ENCODE data around the gene MTG2. TPM values are rescaled to one million over a fixed set of nuclear protein-coding genes. Genes with fewer than 3 reads are reported as not detected.
A peak's percentile ranks its signal among the peaks of the same experiment; 100 is the strongest.
"Not testable (repeated sequence)": the region's sequence is repeated elsewhere in the genome, so short reads cannot be mapped to it uniquely, and the experiment has no call there.

The MTG2 gene
- total and polyA plus RNA-seq, 2 donors: 10.3 to 25.8 TPM

- Histone ChIP-seq H3K4me1 (ENCODE audit: insufficient read depth) (no peaks in the 10 kb centered on the region), H3K36me3 (ENCODE audit: insufficient read depth) (peaks cover 9% of the 10 kb centered on the region), H3K4me3 (ENCODE audit: low read depth, low read length) (peak overlapping the region; percentile 98), H3K27ac (ENCODE audit: low read depth) (peak overlapping the region; percentile 52)
- WGBS: 24% methylated on average over 14 of the region's 14 CpGs
- DNase-seq (ENCODE audit: extremely low spot score): no peak
Measured at GRCh38 chr20:62141397-62142251, 41.2 kb upstream of the MTG2 start.

DNA sequence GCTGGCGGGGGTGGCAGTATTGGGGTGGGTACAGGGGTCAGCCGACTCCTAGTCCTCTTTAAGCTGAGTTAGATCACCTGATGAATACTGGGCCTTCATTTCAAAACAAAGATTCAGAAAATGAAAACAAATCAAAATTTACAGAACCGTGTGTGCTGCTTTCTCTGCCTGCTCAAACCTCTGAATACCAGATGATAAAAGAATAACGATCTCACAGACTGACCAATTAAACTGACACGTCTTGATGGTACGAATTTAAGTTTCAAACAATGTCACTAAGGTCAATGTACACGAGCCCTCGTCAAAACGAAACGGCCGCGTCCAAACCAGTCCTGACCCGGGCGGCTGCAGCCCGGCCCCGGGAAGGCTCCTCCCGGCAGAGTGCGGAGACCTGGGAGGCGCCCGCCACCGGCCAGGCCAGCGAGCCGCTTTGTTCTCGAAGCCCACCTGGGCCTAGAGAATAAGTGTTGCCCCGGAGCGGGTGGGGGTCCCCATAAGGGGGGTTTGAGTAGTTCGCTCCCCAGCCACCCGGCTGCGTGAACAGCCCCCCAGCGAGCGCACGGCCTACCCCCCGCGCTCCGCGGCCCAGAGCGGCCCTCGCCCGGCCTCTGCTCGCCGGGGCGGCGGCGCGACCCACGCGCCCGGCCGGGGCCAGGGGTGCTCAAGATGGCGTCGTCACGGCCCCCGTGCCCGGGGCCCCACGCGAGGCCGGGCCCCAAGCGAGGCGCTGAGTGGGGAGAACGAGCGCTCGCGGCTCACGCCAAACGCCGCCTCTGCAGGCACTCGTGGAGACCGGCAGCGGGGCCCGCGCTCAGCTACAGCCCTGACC is 40.4 kb upstream of the MTG2 start:
- DNase-seq (ENCODE audit: extremely low spot score): no peak
- no peaks in the 10 kb centered on the region for H3K4me1 ChIP-seq (ENCODE audit: insufficient read depth)
- H3K4me3 ChIP-seq (ENCODE audit: low read depth, low read length): peak overlapping the region; percentile 98
- under 1% methylated on average over 71 of the region's 71 CpGs for WGBS
- H3K36me3 ChIP-seq (ENCODE audit: insufficient read depth): peaks cover 4% of the 10 kb centered on the region
- peak overlapping the region; percentile 99 for H3K27ac ChIP-seq (ENCODE audit: low read depth)

- no peaks in the 10 kb centered on the region for H3K4me1 ChIP-seq (ENCODE audit: insufficient read depth)
- DNase-seq (ENCODE audit: extremely low spot score): no peak
- WGBS: under 1% methylated on average over 146 of the region's 148 CpGs
Measured at GRCh38 chr20:62143081-62143956, 39.5 kb upstream of the MTG2 start, which contains the start of the genes PSMA7 and SS18L1. Gene PSMA7 (minus strand): TSS chr20:62143394. CDS start chr20:62143303, 91 bp downstream. Gene SS18L1 (plus strand): TSS chr20:62143769. CDS start chr20:62143821, 52 bp downstream.

GRCh38 chr20:62143957-62144825 is 38.6 kb upstream of the MTG2 start:
- no peak for DNase-seq (ENCODE audit: extremely low spot score)
- Histone ChIP-seq H3K4me1 (ENCODE audit: insufficient read depth) (no peaks in the 10 kb centered on the region), H3K27ac (ENCODE audit: low read depth) (peak overlapping the region; percentile 99), H3K4me3 (ENCODE audit: low read depth, low read length) (peak overlapping the region; percentile 98), H3K36me3 (ENCODE audit: insufficient read depth) (no peaks in the 10 kb centered on the region)
- under 1% methylated on average over 103 of the region's 104 CpGs for WGBS

More at GRCh38 chr20:62143081-62143956, 39.5 kb upstream of the MTG2 start, which contains the start of the genes PSMA7 and SS18L1:
- H3K36me3 ChIP-seq (ENCODE audit: insufficient read depth): no peaks in the 10 kb centered on the region
- H3K27ac ChIP-seq (ENCODE audit: low read depth): peak within 1 kb of the TSS; percentile 99
- peak within 1 kb of the TSS; percentile 98 for H3K4me3 ChIP-seq (ENCODE audit: low read depth, low read length)

- Histone ChIP-seq H3K36me3 (ENCODE audit: insufficient read depth) (no peaks in the 10 kb centered on the region), H3K4me3 (ENCODE audit: low read depth, low read length) (no peak overlapping the region), H3K4me1 (ENCODE audit: insufficient read depth) (no peaks in the 10 kb centered on the region), H3K27ac (ENCODE audit: low read depth) (no peak overlapping the region)
- DNase-seq (ENCODE audit: extremely low spot score): no peak
- WGBS: 94% methylated on average over 7 of the region's 7 CpGs
Measured at GRCh38 chr20:62145688-62146018, 37.2 kb upstream of the MTG2 start.

DNA sequence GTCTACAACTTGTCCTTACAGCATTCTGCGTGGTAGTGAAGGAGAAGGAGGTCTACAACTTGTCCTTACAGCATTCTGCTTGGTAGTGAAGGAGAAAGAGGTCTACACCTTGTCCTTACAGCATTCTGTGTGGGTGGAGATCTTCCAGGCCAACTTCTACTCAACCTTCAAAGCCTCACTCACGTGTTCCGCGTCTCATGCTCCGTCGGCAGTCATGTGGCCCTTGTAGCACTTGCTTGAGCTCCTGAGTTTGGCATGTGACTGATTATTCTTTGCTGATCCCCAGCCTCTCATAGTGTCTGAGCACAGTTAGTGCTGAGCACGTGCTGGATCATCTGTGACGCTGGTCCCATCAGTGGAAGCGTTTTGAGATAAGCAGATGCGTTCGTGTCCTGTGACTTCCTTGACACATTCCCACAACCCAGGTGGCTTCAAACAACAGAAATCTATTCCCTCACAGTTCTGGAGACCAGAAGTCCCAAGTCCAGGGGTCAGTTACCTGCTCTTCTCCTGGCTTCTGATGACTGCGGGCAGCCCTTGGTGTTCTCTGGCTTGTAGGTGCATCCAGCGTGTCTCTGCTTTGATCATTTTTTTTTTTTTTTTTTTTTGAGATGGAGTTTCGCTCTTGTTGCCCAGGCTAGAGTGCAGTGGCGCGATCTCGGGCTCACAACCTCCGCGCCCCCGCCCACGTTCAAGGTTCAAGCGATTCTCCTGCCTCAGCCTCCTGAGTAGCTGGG is 36.6 kb upstream of the MTG2 start:
- no peaks in the 10 kb centered on the region for H3K36me3 ChIP-seq (ENCODE audit: insufficient read depth)
- 93% methylated on average over 22 of the region's 22 CpGs for WGBS
- H3K27ac ChIP-seq (ENCODE audit: low read depth): no peak overlapping the region
- H3K4me3 ChIP-seq (ENCODE audit: low read depth, low read length): no peak overlapping the region
- no peaks in the 10 kb centered on the region for H3K4me1 ChIP-seq (ENCODE audit: insufficient read depth)
- no peak for DNase-seq (ENCODE audit: extremely low spot score)

DNA sequence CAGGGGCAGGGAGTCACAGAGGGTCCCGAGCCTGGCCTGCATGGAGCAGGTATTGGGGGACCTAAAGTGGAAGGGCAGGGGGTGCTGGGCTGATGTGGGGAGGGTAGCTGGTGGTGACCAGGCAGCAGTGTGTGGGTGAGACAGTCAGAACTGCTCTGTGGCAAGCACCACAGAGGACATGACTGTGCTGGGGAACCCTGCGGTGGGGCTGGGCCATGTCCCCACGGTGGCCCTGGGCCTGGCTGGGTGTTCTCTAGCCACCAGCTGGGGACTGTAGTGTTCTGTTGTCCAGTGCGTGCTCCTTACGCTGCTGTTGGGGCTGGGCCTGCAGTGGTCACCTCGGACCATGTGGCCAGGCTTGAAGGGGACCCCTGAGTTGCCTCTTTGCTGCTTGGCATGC is 35.7 kb upstream of the MTG2 start:
- no peaks in the 10 kb centered on the region for H3K36me3 ChIP-seq (ENCODE audit: insufficient read depth)
- 94% methylated on average over 6 of the region's 6 CpGs for WGBS
- H3K27ac ChIP-seq (ENCODE audit: low read depth): no peak overlapping the region
- H3K4me1 ChIP-seq (ENCODE audit: insufficient read depth): no peaks in the 10 kb centered on the region
- no peak overlapping the region for H3K4me3 ChIP-seq (ENCODE audit: low read depth, low read length)
- DNase-seq (ENCODE audit: extremely low spot score): no peak

DNA sequence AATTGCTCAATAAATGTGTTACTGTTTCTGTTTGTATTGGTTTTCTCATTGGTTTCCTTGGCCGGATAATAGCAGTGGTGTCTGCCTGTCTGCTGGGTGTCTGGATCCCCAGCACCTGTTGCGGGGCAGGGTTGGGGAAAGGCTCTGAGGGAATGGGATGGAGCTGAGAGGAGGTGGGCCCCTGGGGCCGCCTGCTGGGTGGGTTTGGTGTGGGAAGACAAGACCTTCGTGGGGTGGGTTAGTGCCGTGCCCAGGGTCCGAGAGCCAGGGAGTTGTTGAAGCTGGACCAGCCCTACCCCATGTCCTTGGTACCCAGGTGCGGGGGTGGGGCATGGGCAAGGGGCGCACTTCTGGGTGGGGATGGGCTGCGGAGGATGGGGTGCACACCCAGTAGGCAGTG is 35.3 kb upstream of the MTG2 start:
- no peak overlapping the region for H3K27ac ChIP-seq (ENCODE audit: low read depth)
- H3K4me1 ChIP-seq (ENCODE audit: insufficient read depth): no peaks in the 10 kb centered on the region
- no peaks in the 10 kb centered on the region for H3K36me3 ChIP-seq (ENCODE audit: insufficient read depth)
- 97% methylated on average over 9 of the region's 9 CpGs for WGBS
- no peak for DNase-seq (ENCODE audit: extremely low spot score)
- H3K4me3 ChIP-seq (ENCODE audit: low read depth, low read length): no peak overlapping the region

- H3K27ac ChIP-seq (ENCODE audit: low read depth); H3K36me3 ChIP-seq (ENCODE audit: insufficient read depth); DNase-seq (ENCODE audit: extremely low spot score); H3K4me3 ChIP-seq (ENCODE audit: low read depth, low read length); H3K4me1 ChIP-seq (ENCODE audit: insufficient read depth): not testable (repeated sequence)
- 90% methylated on average over 10 of the region's 10 CpGs for WGBS
Measured at GRCh38 chr20:62148383-62148782, 34.4 kb upstream of the MTG2 start.

- Histone ChIP-seq H3K27ac (ENCODE audit: low read depth) (no peak overlapping the region), H3K4me1 (ENCODE audit: insufficient read depth) (no peaks in the 10 kb centered on the region), H3K36me3 (ENCODE audit: insufficient read depth) (no peaks in the 10 kb centered on the region), H3K4me3 (ENCODE audit: low read depth, low read length) (no peak overlapping the region)
- no peak for DNase-seq (ENCODE audit: extremely low spot score)
- WGBS: 90% methylated on average over 20 of the region's 20 CpGs
Measured at GRCh38 chr20:62148908-62149314, 33.9 kb upstream of the MTG2 start.

- H3K27ac ChIP-seq (ENCODE audit: low read depth): no peak overlapping the region
- H3K36me3 ChIP-seq (ENCODE audit: insufficient read depth): no peaks in the 10 kb centered on the region
- H3K4me1 ChIP-seq (ENCODE audit: insufficient read depth): no peaks in the 10 kb centered on the region
- WGBS: 67% methylated on average over 24 of the region's 24 CpGs
- no peak overlapping the region for H3K4me3 ChIP-seq (ENCODE audit: low read depth, low read length)
- no peak for DNase-seq (ENCODE audit: extremely low spot score)
Measured at GRCh38 chr20:62149532-62150309, 33.1 kb upstream of the MTG2 start.

All from urinary bladder (tissue), 4 donors.